AG10803 (cell line): ENCODE results near the gene BBIP1.

Experiments used
- DNase-seq: peaks from one replicate; pipeline ENCODE4 v3.0.0; 2010; ENCODE audit warnings: low read depth
- H3K4me3 ChIP-seq: 2 replicates; pipeline ENCODE4 v1.5.1; 2011; ENCODE audit warnings: mild to moderate bottlenecking, low read length, control low read depth
- CTCF ChIP-seq: conservative IDR thresholded peaks from 2 replicates; pipeline ENCODE4 v1.5.1; 2011; ENCODE audit warnings: mild to moderate bottlenecking, low read length, control low read depth, inconsistent platforms

BBIP1 gene

DNA sequence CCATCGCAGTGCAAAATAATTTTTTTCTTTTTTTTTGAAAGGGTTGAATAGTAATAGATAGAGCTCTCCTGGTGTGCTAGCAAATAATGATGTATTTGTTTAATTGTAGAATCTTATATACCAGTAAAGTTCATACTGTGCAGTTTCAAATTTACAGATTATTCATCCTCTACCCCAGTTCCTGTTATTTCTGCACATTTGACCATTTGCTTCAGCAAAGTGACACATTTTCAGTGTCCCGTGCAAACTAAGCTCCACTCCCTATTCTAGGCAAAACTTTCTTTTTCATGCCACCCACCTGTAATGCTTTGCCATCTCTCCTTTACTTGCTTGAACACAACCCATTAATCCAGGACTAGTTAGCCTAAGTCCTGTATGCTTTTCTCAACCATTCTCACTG, 43.5 kb upstream of the BBIP1 start:
- TF ChIP-seq CTCF: no peak
- no peak for DNase-seq
- H3K4me3 ChIP-seq: no peak overlapping the region

GRCh38 chr10:110960333-110960712, 41.3 kb upstream of the BBIP1 start:
- no peak for TF ChIP-seq CTCF
- no peak for DNase-seq
- no peak overlapping the region for H3K4me3 ChIP-seq

DNA sequence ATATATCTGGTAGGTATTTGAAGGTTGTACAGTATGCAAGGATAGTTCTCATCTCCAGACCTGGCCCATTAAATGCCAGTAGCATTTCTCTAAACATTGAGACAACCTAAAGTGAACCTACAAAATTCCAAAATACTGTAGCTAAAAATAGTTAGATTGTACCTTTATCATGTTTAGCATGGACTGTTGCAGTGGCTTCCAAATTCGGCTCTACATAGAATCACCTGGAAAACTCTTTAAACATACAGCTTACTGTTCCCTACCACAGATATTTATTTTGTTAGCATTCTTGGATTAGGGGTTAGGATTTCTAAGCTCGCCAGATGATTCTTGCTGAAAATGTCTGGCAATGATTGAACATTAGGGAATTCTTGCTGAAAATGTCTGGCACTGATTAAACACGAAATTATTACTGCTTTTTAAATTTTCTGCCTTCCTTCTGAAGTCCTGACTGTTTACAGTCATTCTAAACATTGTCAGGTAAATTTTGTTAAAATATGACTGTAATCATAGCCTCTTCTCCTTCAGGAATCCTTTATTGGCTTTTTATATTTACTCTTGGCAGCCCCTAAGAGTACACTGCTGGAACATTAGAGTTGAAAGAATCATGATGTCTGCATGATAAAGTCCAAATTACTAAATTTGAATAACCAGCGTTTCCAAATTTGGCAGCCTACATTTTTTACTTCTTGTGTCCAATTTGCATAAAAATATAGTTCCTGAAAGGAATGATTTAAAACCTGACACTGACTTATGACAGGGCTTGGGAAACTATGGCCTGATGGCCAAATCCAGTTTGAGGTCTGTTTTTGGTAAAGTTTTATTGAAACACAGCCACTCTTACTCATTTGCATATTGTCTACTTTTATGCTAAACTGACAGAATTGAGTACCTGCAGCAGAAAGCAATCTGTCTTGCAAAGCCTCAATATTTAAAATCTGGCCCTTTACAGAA, 40.7 kb upstream of the BBIP1 start:
- peak; percentile 56 for DNase-seq
- no peak for TF ChIP-seq CTCF
- H3K4me3 ChIP-seq: no peak overlapping the region

GRCh38 chr10:110957606-110958005, 38.6 kb upstream of the BBIP1 start:
- TF ChIP-seq CTCF: no peak
- DNase-seq: no peak
- no peak overlapping the region for H3K4me3 ChIP-seq

GRCh38 chr10:110951381-110951780, 32.4 kb upstream of the BBIP1 start:
- no peak overlapping the region for H3K4me3 ChIP-seq
- DNase-seq: no peak
- no peak for TF ChIP-seq CTCF

DNA sequence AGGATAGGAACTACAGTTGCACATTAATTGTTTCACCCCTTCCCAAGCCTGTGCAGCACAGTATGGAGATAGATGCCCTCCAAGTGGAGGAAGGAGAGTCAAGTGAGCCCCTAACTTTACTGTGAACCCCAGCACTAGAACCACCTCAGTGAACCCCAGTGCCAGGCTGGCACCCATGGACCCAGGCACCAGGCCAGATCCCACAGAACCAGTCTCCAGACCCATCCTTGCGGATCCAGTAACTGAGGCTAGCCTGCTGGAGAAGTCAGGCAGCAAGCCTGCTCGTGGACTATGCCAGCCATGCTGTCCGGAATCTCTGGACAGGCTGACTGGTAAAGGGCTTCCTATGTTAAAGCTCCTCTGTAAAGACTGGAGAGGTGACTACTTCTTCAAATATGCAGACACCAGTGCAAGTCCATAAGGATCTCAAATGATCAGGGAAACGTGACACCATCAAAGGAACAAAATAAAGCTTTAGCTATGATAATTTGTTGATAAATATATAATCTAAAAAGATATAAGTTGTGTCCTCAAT, 28.1 kb upstream of the BBIP1 start:
- TF ChIP-seq CTCF: no peak
- DNase-seq: peak; percentile 3
- H3K4me3 ChIP-seq: no peak overlapping the region

GRCh38 chr10:110946496-110946895, 27.5 kb upstream of the BBIP1 start:
- no peak overlapping the region for H3K4me3 ChIP-seq
- no peak for TF ChIP-seq CTCF

More at GRCh38 chr10:110946496-110946895, 27.5 kb upstream of the BBIP1 start:
- DNase-seq: no peak
